HG03135 (cell line): ENCODE data around the gene APOBEC4.
"Not testable (repeated sequence)": the region's sequence is repeated elsewhere in the genome, so short reads cannot be mapped to it uniquely, and the experiment has no call there.

ENCODE experiments used
- ATAC-seq: cut with Tn5 transposase; IDR thresholded peaks from one replicate; pipeline ENCODE4 v1.9.1; 2021; ENCODE audit warnings: mild to moderate bottlenecking, moderate library complexity; ENCODE audit not compliant: unreplicated experiment

Gene APOBEC4, protein sequence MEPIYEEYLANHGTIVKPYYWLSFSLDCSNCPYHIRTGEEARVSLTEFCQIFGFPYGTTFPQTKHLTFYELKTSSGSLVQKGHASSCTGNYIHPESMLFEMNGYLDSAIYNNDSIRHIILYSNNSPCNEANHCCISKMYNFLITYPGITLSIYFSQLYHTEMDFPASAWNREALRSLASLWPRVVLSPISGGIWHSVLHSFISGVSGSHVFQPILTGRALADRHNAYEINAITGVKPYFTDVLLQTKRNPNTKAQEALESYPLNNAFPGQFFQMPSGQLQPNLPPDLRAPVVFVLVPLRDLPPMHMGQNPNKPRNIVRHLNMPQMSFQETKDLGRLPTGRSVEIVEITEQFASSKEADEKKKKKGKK

DNA sequence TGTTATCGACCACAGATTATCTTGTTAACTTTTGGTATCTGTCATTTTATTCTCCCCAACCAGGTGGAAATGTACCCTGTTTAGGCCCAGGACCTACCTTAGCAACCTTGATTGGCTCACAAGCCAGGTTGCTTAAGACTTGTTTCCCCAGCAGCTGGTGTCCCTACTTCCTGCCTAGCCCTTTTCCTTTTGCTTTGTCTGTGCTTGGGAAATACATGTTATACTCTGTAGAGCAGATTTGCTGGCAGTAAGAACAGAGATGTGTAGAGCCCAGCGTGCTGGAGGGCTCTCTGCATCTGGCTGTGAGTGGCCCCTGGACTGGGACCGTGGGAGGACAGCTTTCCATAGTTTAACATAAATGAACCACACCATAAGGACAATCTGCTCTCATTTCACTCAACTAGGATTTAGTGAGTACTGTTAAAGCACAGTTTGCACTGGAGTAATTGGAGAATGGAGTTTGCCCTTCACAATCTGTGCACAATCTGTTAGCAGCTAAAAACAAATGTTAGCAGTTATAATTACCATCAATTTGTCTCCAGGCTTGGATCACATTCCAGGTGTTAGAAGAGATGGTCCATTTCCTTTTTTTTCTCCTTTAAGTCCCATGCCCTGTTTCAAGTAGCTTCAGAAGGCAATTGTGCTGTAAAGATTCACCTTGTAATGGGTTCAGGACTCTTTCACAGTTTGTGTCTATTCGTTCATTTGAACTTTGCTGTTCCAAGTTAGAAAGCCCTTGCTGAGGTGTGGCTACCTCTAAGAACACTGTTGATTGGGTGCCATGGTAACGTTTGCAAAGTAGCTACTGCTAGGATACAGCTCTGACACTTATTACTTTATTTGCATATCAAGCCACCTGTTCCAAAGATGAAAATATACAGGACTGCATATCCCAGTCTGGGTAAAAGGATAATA is at the start of gene APOBEC4:
Gene APOBEC4 (minus strand): TSS at position 770 of the 915 bp plus-strand sequence. CDS start 4,535 bp downstream, outside the sequence.
- no peak for ATAC-seq

DNA sequence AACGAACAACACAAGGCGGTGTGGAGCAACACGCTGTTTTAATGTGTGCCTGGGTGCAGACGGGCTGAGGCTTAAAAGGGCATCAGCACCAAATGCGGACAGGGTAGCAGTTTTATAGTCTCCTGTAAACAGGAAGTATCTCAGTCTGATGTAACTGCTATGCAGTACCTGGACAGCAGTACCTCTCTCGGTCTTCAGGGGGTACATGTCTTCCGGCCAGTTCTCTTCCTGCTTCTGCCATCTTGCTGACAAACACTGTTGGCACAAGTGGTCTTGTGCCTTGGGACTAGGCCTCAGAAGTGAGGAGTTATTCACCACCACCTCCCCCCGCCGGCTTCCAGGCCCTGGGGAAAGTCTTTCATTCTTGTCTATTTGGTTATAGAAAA is 49.7 kb upstream of the APOBEC4 start:
- ATAC-seq: no peak

DNA sequence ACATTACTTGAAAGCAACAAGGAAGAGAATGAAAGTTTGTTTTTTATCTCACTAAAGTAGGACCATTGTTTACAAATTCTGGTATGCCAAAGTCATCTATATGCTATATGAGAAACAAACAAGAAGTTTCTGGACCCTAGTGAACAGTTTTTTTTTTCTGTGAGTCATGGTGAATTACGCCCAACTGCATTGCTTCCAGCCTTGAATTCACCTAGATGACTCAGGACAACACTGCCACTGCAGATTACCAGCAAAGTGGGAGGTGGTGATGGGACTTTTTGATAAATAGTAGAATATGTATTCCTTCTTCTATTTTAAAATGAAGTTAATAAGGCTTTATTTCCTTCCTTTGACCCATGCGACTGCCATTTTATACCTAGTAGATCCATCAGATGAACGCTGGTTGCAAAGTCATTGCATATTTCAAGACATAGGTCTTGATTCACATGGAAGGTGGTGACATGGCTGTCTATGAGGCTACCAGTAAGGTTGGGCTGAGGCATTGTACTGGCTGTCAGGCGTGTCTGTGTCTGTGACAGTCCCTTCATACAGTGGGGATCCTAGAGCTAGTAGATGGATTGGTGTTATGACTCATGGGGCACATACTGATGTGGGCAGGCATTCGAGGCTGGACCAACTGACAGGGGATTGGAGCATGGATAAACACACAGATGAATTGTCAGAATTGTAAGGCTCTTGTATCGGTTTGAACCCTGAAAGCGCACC is 49.1 kb upstream of the APOBEC4 start:
- ATAC-seq: no peak

DNA sequence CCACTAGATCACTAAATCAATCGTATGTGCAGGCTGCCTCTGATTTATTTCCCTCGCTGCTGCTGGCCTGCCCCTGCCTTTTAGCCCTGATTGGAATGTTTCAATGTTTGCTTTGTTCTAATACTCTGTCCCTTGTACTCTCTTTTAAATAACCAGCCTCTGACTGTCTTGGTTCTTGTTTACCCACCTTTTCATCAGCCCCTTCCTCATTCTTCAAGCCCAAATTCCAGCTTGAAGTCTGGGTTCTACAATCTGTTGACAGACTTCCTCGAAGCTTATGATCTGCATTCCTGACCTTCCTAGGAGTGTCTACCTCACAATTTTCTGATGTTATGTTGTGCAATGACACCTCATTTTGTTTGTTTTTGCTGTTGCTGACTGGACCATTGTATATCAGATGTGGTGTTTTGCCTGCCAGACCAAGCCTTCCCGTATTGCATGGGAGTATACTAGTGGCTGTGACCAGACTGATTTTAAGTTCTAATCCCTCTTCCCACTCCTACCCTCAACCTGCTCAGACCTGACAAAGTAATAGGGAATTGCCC is 46.6 kb upstream of the APOBEC4 start:
- ATAC-seq: no peak

DNA sequence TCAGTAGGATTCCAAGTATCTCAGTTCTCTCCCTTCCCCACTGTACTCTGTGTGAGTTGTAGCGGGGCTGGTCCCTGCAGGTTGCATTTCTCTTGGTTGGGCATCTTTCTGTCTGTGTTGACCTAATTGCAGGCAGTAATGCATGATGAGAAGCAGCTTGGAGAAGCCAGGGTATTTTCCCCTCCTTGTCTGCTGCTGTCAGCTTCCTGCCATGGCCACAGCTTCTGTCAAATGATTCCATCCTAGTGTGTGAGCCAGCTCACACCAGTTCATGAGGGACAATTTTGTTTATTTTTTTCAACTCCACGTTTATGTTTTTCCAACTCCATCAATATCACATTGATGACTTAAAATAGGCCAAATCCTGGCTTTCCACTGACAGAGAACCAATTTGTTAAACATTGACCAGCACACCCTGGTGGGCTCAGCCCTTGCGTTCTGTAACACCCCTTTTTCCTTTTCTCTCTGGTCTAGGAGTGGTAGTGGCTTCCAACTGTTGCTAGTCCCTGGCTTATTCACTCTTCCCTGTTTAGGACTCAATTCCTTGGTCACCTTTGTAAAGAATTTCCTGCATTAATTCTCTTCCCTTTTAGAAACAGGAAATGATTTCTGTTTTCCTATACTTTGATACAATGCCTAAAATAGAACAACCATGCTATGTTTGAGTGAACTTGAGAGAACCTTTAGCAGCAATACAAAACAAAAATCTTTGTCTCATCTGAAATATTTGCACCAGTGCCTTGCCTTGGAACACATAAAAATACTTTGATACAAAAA is 44.9 kb upstream of the APOBEC4 start:
- ATAC-seq: no peak

DNA sequence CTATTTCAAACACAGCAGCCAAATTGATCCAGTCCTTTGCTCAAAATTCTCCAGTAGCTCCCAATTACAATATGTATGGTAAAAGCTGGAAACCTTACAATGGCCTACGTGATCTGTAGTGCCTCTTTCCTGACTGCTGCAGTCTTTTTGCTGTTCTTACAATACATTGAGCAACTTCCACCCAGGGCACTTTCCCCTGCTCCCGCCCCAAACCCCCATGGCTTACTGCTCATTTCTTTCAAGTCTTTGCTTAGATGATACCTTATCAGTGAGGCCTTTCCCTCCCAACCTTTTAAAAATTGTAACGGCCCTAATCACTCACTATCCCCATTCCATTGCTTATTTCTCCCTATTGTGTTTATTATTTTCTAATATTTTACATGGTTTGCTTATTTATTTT is 43.9 kb upstream of the APOBEC4 start:
- ATAC-seq: no peak

DNA sequence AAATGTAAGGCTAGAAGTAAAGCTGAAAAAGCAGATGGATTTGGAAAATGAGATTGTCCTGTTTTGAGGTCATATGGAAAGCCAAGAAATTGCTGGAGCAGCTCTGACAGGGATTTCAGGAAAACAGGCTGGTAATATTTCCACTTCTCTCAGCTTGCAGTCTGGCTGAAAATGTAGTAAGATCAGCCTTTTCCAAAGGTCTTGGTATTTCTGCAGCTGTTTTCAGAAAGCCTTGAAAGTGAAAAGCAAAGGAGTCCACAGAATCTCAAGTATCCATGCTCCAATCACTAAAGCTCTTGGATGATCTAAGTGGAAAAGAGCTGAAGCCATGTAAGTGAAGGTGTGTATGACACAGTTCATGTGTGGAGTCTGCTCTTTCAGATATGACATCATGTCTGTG is 41.6 kb upstream of the APOBEC4 start:
- no peak for ATAC-seq

DNA sequence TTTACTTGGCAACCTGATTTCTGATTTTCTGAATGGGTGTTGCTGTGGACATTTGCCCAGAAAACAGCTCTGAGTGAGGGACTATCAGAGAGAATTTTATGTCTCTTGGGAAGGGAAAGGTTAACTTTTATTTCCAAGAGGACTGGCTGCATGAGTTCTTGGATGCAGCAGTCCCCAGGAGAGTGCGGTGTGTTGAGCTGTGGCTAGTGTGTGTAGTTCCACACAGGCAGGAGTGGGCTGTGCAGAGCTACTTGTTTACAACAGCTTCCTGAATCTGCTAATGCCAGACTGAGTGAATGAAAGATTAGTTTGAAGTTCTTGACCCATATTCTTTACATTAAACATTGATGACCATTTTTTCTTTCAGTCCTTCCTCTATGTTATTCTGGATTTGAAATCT is 41.0 kb upstream of the APOBEC4 start:
- no peak for ATAC-seq

DNA sequence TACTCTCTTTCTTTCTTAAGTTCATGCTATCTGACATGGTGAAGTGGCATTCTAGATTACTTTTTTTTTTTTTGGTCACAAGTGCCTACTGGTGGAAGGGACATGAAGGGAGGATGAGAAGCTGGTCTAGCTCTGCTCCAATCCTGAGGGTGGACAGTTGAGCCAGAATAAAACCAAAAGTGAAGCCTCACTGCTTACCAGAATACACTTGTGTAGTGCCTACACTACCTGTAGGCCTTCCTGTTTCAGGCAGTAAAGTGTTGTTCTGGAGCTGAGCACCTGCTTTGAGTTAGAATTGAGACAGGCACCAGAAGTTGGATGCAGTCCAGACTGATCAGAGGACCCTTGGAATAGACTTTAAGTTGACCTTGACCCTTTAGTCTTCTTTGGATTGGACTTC is 40.4 kb upstream of the APOBEC4 start:
- no peak for ATAC-seq

DNA sequence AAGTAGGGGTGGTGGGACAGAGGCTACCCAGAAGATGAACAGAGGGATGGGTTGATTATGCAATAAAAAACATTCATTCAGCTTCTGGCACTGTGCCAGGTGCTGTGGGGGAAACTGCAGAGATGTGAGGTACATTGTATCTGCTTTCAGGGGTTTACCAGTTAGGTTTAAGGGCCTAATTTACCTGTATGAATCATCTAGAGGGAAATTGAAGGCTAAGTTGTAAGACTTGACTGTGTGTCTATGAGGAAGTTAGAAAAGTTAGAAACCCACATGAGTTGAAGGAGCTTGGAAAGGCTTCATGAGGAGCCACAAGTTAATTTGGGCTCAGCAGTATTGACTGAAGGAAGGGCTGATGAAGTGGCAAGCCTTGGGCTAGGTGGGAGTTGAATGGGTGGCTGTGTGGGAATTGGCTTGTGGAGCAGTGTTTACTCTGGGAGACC is 36.7 kb upstream of the APOBEC4 start:
- ATAC-seq: peak; percentile 74

DNA sequence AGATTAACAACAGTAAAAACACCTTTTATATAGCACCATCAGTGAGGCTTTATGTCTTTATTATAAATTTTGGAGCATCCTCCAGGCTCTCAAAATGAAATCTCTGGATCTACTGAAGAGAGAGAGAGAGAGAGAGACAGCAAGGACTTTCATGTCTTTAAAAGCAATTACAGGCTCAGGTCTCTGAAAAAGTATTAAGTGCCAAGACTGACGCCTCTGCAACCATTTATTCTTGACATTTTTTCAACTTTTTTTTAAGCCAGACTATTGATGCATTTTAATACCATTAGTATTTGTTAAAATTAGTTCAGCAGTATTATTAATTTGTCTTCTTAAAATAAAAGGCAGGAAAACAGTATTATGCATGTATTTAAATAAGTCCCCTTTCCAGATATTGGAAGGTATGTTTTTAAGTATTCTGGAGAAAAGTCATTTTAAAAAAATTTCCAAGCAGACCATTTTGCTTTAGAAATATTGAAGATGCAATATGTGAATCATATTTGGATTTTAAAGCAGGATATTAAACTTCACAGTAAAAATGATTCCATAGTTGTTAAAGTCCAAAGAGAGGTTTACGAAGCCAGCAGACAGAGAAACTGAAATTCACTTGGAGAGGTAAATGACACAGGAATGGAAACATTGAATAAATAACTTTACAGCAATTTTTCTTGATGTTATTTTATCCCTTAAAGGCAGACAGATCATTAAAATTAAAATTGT is 35.4 kb upstream of the APOBEC4 start:
- no peak for ATAC-seq

DNA sequence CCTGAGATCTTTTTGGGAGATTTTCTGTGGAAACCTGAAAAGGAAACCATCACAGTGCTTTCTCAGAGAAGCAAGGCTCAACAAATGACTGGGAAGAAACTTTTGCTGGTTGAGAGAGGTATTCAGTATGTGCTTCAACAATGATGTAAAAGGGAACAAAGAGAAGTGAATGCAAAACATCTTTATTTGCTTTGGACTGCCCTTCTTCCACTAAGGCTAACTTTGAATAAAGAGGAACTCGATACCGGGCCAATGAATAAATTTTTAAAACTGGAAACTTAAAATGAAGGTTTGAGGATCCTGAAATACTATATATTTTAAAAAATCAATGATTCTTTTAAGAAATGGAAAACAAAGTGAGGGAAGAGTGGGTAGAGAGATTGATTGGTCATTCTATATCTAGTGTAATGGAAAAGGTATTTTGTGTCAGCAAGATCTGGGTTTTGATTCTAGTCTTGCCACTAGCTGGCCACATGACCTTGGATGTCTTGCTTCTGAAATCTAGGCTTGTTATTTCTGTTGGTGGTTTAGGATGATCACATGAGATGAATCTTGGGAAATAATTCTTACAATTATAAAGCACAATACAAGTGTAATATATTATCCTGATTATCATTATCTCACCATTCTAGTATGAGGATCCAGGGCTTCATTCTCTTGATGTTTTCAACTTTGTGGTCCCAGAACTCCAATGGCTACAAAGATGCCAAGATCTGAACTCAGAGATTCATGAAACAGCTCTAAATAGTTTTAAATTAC is 34.6 kb upstream of the APOBEC4 start:
- ATAC-seq: no peak

DNA sequence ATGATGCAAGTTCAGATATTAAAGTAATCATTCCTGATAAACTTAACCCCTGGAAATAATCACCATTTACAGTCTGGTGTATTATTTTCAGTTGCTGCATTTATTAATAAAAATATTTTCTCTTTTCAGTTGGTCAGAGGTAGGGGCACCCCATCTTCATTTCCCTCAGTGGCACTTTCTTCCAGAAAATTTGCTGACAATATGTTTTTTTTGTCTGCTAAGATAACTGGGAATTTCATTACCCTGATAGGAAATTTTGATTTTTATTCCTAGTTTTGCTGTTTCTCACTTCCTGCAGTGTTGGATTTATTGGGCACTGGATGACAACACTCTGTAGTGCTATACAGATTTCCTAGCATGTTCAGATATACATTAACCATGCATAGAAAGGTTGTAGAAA is 33.1 kb upstream of the APOBEC4 start:
- ATAC-seq: no peak

DNA sequence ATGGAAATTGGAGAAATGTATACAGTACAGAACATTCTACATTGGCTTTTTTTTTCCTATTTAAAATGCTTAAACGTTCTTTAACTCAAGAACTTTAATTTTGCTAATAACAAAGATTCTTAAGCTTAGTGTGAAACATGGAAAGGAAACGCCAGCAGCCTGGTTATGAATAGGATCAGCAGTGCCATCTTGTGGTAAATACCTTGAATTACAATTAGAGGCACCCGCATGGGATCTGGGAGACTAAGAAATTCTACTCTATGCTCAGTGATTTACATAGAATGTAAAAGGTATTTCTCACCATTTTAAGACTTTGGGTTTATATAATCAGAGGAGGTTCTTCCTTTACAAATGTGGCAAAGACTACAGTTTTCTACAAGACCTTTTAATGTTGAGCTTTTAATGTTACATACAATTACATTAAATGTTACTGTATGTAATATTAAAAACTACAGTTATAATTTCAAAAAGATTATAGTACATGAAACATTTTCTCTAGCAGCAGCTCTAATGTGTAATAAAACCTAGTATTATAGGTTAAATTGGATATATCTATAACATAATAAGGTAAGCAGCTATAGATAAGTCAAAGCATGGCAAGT is 32.1 kb upstream of the APOBEC4 start:
- ATAC-seq: no peak

DNA sequence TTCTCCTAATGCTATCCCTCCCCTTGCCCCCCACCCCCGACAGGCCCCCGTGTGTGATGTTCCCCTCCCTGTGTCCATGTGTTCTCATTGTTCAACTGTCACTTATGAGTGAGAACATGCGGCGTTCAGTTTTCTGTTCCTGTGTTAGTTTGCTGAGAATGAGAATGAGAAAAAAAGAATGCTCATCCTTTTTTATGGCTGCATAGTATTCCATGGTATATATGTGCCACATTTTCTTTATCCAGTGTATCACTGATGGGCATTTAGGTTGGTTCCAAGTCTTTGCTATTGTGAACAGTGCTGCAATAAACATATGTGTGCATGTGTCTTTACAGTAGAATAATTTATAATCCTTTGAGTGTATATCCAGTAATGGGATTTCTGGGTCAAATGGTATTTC is 26.2 kb upstream of the APOBEC4 start:
- not testable (repeated sequence) for ATAC-seq

DNA sequence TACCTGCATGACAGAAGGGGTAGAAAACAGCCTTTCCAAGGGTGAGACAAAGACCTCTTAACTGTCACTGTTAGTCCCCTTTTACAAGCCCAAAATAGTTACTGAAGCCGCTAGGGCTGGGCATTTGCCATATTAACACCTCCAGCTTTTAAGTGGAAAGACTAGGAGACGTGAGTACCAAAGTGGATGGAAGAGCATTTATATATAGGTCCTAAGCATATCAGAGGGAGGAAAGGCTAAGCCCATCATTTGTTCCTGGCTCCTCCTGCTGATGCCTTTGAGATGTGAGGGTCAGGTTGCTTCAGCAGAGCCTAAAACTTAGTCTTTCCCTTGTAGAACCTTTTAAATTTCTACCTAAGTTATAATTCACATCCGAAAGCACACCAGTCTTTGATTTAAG is 25.7 kb upstream of the APOBEC4 start:
- ATAC-seq: no peak

DNA sequence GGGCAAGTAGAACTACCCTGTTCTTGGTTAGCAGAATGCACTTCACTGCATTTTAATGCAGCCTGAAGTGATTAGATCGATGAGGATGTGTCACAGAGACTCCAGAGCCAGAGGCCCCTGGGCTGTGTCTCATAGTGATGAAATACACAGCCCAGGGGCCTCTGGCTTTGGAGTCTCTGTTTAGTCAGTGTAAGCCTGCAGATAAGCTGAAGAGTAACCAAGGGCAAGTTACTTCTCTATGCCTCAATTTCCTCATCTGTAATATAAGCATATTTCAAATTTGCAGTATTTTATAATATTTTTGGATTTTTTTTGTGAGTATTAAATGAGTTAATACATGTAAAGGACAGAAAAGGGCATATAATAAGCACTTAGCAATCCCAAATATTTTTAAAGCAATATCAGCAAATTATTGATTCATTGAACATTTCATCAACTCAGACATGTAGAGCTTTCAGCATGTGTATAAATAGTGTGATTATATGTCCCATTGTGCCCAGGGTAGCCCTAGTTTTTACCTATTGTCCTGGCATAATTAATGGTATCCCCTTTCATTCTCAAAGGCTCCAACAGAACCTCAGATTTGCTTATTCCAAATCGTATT is 23.6 kb upstream of the APOBEC4 start:
- ATAC-seq: no peak
